Lower leg skin (tissue), 4 donors: ENCODE measurements around the gene PSORS1C2. TPM values are rescaled to one million over a fixed set of nuclear protein-coding genes. Genes with fewer than 3 reads are reported as not detected.

Experiments used
- DNase-seq, 2 donors: peaks; one replicate each; pipeline ENCODE4 v3.0.0-alpha.2; 2019; ENCODE audit warnings: low spot score in 2 of 2
- H3K4me3 ChIP-seq: fragments of 200-600 bp; sonication (generic); 2 replicates; pipeline ENCODE4 v1.5.1; 2017; ENCODE audit warnings: mild to moderate bottlenecking, low read depth; ENCODE audit not compliant: poor library complexity, severe bottlenecking
- CTCF ChIP-seq, 3 donors: fragments of 450-650 bp; IDR thresholded peaks; one replicate each; pipeline ENCODE4 v1.5.1; 2016; ENCODE audit warnings: antibody characterized with exemption in 3 of 3, mild to moderate bottlenecking in 3 of 3, moderate library complexity in 2 of 3
- POLR2A ChIP-seq, 2 donors: fragments of 450-650 bp; IDR thresholded peaks; one replicate each; pipeline ENCODE4 v1.6.1; 2016 to 2017; ENCODE audit warnings: antibody characterized with exemption in 2 of 2, mild to moderate bottlenecking in 1 of 2, moderate library complexity in 1 of 2
- WGBS, 2 donors: methylation state at CpG; one replicate each; pipeline ENCODE4 v1.1.5; 2018; 5-methylcytosine and 5-hydroxymethylcytosine counted together
- intact Hi-C: fragments of 100-400 bp; cut with DNase I; formaldehyde crosslinking; loops from one replicate; pipeline ENCODE4 v1.15.0; 2023; ENCODE audit warnings: low total_unique reads
- total RNA-seq, 4 donors: library from RNA; depleted of rRNA; stranded (reverse); fragments of >200 nt; gene quantifications; one replicate each; pipeline ENCODE4 v1.1.0, GENCODE V29; 2016

The PSORS1C2 gene
- total RNA-seq, 4 donors from 2014 or later = 34.8 to 55.5 (median 44.1) TPM

GRCh38 chr6:31114541-31114878 is 24.4 kb downstream of the PSORS1C2 start, which contains the start of gene PSORS1C1:
Gene PSORS1C1, plus strand, starts transcription at chr6:31114800. Its CDS starts 14,833 bp downstream, at chr6:31129633.
- 5 to 9% methylated on average over 3 of the region's 3 CpGs for WGBS, 2 donors
- no peak within 1 kb of the TSS for H3K4me3 ChIP-seq
- peak; percentile 89 to 97 for DNase-seq
- TF ChIP-seq POLR2A (IDR thresholded peaks at IDR 0.05) (no peak), CTCF (IDR thresholded peaks at IDR 0.05) (no peak)
- intact Hi-C loops = no loop called here

GRCh38 chr6:31113861-31114540 is 24.9 kb downstream of the PSORS1C2 start:
- 45 to 51% methylated on average over 7 of the region's 7 CpGs for WGBS, 2 donors
- no peak for DNase-seq
- TF ChIP-seq POLR2A (IDR thresholded peaks at IDR 0.05) (no peak), CTCF (IDR thresholded peaks at IDR 0.05) (no peak)

GRCh38 chr6:31112478-31112877 is 26.4 kb downstream of the PSORS1C2 start, which contains the start of gene C6orf15:
Gene C6orf15, minus strand, starts transcription at chr6:31112575. Its CDS starts 20 bp downstream, at chr6:31112555.
- intact Hi-C loops = no loop called here
- DNase-seq = no peak
- TF ChIP-seq POLR2A (IDR thresholded peaks at IDR 0.05) = no peak
- no peak for TF ChIP-seq CTCF (IDR thresholded peaks at IDR 0.05)
- H3K4me3 ChIP-seq = no peak within 1 kb of the TSS
- 78 to 92% methylated on average over 5 of the region's 5 CpGs for WGBS, 2 donors

More at GRCh38 chr6:31113861-31114540, 24.9 kb downstream of the PSORS1C2 start:
- intact Hi-C loops = no loop called here
- no peak overlapping the region for H3K4me3 ChIP-seq

GRCh38 chr6:31111712-31112111 is 27.2 kb downstream of the PSORS1C2 start:
- no peak overlapping the region for H3K4me3 ChIP-seq
- WGBS, 2 donors = 97 to 100% methylated on average over 9 to 13 of the region's 13 CpGs
- intact Hi-C loops = no loop called here
- TF ChIP-seq CTCF (IDR thresholded peaks at IDR 0.05) (no peak), POLR2A (IDR thresholded peaks at IDR 0.05) (no peak)
- DNase-seq = no peak

- 81 to 86% methylated on average over 11 of the region's 11 CpGs for WGBS, 2 donors
- TF ChIP-seq CTCF (IDR thresholded peaks at IDR 0.05) = no peak
- no peak for TF ChIP-seq POLR2A (IDR thresholded peaks at IDR 0.05)
- H3K4me3 ChIP-seq = no peak overlapping the region
- DNase-seq = no peak
- intact Hi-C loops = no loop called here
These were observed 27.9 kb downstream of the PSORS1C2 start for GRCh38 chr6:31110825-31111582.
